HG03457 (cell line): ENCODE results near the gene INSIG1.

Source experiments
- ATAC-seq: cut with Tn5 transposase; IDR thresholded peaks from one replicate; pipeline ENCODE4 v1.9.1; 2021; ENCODE audit warnings: moderate number of reproducible peaks; ENCODE audit not compliant: unreplicated experiment

The INSIG1 gene

GRCh38 chr7:155346285-155346684 lies 48.6 kb downstream of the INSIG1 start:
- no peak for ATAC-seq

DNA sequence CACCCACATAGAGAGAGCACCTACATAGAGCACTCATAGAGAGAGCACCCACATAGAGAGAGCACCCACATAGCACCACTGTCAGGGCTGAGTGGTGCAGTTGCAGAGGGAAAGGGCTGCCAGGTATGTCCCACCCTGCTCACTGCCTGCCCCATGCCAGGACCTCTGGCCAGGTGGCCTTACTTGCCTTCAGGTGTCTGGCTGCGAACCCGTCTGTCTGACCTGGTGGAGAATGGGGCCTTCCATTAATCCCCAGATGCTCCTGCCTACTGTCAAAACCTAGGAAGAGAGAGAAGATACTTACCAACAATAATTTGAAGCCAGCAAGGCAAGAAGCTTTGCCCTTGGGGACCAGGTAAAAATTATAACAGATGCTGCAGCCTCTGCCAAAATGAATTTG lies 51.1 kb downstream of the INSIG1 start:
- no peak for ATAC-seq

- no peak for ATAC-seq
Measured at GRCh38 chr7:155349601-155350331, 52.1 kb downstream of the INSIG1 start.

DNA sequence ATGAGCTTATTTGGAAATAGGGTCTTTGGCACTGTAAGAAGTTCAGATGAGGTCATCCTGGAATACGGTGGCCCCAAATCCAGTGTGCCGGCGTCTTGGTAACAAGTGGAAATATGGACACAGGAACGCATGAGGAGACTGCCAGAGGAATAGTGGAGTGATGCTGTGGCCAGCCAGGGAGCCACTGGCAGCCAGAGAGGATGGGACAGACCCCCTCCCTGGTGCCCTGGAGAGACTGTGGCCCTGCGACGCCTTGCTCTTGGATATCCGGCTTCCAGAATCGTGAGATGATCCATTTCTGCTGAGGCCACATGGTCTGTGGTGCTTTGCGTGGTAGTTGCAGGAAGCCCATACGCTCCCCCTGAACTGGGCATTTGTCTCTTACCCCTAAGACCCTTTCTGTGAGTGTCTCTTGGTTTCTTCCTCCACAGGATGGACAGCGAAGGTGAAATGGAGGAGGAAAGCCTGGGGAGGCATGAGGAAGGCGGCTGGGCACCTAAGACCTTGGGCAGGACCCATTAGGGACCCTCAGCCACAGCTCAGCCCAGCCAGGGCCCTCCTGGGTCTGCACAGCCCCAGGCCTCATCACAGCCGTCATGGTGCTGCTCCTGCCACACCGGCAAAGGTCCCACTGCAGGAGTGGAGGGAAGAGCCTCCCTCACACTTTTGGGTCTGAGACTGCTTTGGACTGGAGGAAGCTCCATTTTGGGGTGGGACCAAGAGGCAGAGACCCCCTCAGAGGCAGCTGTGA lies 53.6 kb downstream of the INSIG1 start:
- no peak for ATAC-seq

- ATAC-seq, result no peak
Measured at GRCh38 chr7:155352076-155352752, 54.5 kb downstream of the INSIG1 start.

GRCh38 chr7:155352753-155353115 lies 55.1 kb downstream of the INSIG1 start:
- ATAC-seq, result no peak

DNA sequence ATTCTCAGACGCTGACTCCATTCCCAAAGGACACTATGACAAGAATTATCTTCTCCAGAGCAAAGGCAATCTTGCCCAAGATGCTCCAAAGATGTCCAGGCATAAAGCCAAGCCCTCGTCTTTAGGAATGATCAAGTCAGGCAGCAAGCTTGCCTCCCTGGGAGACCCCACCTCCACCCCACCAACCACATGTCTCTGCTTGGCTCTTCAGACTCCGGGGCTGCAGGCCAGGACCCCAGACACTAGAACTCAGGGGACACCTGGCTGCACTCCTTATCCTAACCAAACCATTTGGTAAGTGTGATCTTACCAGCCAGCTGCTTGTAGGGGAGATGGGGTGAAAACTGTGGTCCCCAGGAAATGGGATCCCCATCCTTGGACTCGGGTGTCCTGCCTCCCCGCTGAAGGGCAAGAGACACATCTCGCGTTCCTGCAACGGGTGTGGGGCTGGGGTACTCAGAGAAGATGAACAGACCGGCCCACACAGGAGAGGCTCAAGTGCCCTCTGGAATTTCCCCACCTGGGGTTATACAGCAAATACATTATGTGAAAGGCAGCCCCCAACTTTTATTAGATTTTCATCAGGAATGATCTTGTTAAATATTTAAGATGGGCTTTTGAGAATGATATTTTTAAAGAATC lies 55.7 kb downstream of the INSIG1 start:
- no peak for ATAC-seq

- no peak for ATAC-seq
Measured at GRCh38 chr7:155354371-155355048, 56.8 kb downstream of the INSIG1 start.

GRCh38 chr7:155355176-155355575 lies 57.5 kb downstream of the INSIG1 start:
- ATAC-seq, result no peak

DNA sequence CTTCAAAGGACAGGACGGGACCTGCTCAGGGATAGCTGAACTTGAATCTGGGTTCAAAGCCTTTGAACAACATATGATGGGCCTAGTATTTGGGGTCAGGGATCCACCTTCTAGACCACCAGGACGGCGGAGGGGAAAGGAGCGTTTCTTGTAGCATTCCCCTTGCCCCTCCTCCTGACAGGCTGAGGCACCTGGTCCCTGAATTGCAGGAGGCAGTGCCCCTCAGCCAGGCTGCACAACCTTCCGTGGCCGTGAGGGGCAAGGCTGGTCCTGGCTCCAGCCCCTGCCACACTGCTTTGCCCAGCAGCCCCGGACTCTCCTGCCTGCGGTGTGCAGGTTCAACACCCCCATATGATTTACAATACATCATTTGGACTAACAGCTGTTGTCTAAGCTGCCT lies 58.1 kb downstream of the INSIG1 start:
- ATAC-seq, result no peak

DNA sequence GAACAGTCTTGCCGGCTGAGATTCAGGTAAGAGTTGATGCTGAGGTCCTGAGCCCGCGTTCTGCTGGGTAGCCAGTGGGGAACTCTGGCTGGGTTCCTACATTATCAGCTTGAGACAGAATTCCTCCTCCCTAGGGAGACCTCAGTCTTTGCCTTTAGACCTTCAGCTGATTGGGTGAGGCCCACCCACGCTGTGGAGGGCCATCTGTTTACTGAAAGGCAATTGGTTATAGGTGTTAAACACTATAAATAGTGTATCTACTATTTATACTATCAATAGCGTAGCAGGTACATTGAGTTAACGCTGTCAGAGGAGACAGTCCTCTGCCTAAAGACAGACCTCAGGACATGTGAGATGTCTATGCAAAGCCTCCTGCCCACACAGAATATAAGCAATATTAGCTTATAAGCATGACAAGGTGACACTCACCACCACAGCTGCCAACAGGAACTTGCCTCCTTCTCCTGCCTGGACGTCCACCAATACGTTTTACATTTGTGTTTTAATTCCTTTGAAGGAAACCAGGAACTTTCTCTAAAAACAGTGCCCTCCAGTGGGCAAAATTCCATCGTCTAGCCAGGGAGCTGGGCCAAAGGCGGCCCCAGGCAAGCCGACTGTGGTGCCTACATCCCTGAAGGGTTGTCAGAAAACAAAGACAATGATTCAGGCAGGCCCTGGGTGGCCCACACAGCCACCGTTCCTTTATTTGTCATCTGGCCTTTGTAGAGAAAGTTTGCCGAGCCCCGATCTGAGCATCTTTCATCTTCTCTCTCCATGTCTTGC lies 58.8 kb downstream of the INSIG1 start:
- ATAC-seq, result no peak

GRCh38 chr7:155357573-155358041 lies 59.9 kb downstream of the INSIG1 start:
- ATAC-seq, result no peak

GRCh38 chr7:155358066-155358947 lies 60.6 kb downstream of the INSIG1 start:
- ATAC-seq, result no peak

GRCh38 chr7:155358948-155359712 lies 61.5 kb downstream of the INSIG1 start:
- no peak for ATAC-seq
